Astrocyte of the cerebellum (primary cell): ENCODE measurements around the gene SF3B2.

ENCODE experiments used
- DNase-seq: peaks from one replicate; pipeline ENCODE4 v3.0.0-alpha.2; 2011; ENCODE audit warnings: low read depth
- H3K4me3 ChIP-seq: 2 replicates; pipeline ENCODE4 v1.5.1; 2011; ENCODE audit warnings: mild to moderate bottlenecking, low read depth, low read length, moderate library complexity
- in situ Hi-C: cut with HindIII; loops from 2 replicates; pipeline ENCODE4 v1.10.0; 2017; ENCODE audit warnings: low sequenced_read_pairs
- TF ChIP-seq, protein P1 (sequence below): IDR thresholded peaks from 2 replicates; pipeline ENCODE4 v1.5.1; 2012; ENCODE audit warnings: low read length, low read depth, moderate library complexity, mild to moderate bottlenecking; ENCODE audit errors: missing control alignments

The SF3B2 gene

DNA sequence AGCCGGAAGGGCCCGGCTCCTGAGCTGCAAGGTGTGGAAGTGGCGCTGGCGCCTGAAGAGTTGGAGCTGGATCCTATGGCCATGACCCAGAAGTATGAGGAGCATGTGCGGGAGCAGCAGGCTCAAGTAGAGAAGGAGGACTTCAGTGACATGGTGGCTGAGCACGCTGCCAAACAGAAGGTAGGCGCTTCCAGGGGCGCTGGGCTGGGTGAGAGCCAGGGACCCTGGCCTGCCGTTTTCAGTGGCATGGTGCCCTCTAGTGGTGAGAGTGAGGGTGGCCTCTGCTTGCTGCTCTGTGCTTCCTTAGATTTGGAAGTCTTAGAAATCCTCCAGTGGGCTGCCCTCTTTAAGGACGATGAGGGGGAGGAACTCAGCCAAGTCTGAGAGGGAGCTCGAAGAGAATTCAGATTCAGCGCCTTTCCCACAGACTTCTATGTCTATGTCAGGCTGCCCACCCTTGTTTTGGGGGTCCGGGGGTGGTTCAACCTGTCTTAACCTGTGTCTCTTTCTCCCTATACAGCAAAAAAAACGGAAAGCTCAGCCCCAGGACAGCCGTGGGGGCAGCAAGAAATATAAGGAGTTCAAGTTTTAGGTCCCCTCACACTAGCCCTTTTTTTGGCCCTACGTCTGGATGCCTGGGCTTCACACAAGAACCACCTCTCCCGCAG, 16.1 kb downstream of the SF3B2 start:
- peak; percentile 49 for DNase-seq
- H3K4me3 ChIP-seq = no peak overlapping the region
- TF ChIP-seq, protein P1, sequence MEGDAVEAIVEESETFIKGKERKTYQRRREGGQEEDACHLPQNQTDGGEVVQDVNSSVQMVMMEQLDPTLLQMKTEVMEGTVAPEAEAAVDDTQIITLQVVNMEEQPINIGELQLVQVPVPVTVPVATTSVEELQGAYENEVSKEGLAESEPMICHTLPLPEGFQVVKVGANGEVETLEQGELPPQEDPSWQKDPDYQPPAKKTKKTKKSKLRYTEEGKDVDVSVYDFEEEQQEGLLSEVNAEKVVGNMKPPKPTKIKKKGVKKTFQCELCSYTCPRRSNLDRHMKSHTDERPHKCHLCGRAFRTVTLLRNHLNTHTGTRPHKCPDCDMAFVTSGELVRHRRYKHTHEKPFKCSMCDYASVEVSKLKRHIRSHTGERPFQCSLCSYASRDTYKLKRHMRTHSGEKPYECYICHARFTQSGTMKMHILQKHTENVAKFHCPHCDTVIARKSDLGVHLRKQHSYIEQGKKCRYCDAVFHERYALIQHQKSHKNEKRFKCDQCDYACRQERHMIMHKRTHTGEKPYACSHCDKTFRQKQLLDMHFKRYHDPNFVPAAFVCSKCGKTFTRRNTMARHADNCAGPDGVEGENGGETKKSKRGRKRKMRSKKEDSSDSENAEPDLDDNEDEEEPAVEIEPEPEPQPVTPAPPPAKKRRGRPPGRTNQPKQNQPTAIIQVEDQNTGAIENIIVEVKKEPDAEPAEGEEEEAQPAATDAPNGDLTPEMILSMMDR = peak; percentile 92
- in situ Hi-C loops = no loop called here

DNA sequence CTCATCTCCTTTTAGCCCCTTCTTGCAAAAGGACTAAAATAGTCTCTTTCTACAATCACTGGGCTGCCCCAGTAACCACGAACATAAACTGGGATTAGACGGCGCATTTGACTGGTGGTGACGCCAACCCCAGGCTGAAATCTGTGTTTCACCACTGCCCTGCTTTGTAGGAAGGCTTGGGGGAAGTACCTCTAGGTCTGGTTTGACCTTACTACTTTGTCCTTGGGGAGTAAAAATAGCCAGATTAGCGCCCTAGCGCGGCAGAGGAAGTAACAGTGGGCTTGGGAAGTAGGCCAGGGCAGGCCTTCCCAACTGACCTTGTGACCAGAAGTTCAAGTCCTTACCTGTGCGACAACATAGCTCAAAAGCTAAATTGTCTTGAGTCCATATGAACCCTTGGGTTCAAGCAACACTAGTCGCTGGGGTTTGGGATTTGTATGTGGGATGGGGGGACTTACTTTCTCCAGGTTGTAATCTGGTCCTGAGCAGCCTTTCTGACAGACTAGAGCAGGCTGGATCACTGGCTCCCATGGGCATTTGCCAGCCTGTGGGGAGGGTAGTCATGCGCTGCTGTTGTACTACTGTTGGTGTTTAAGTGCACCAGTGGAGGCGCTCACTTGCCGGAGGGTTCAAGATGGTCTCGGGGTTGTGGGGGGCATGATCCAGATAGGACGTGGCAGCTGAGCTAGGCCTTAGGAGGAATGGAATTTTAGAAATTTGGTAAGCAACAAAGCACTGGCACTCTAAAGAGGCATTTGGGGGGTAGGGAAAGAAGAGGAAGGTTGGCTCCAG, 17.0 kb downstream of the SF3B2 start:
- no peak for DNase-seq
- H3K4me3 ChIP-seq = peak overlapping the region; percentile 70
- in situ Hi-C loops = no loop called here
- TF ChIP-seq, protein P1 = peak; percentile 28

DNA sequence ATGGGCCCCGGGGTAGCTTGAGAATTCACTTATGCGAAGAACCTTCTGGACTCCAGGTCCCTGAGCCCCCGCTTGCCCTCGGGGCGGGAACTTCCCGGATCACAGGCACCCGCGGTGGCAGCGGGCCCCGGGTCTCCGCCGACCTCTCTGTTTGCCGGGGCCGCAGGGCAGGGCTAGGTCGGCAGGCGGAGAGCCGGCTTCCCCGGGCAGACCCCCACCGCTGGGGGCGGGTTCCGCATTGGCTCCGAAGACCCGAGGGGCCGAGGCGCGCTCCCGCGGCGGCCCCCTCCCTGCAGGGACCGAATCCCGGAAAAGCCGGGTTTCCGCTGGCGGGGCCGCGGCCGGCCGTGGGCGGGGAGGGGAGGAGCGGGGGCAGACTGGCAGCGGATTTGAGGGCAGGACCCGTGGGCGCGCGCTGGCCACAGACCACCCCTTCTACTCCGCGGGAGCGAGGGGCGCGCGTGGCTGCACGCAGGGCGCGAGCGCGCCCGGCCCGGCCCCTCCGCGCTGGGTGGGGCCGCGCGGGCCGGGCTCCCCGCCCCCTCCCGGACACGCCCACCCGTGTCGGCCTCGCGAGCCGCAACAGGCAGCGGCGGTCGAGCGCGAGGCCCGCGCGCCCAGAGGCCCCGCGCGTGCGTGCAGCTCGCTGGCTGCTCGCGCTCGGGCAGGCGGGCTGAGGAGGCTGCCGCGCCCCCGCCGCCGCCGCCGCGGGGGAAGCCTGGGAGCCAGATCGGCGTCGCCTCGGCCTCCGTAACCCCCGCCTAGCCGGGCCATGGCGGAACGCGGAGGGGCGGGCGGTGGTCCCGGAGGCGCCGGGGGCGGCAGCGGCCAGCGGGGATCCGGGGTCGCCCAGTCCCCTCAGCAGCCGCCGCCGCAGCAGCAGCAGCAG, 17.8 kb downstream of the SF3B2 start, which contains the start of gene PACS1:
Gene PACS1 (plus strand): TSS at position 558 of the 889 bp plus-strand sequence. CDS start 215 bp downstream, at position 773.
- peak within 1 kb of the TSS; percentile 70 for H3K4me3 ChIP-seq
- in situ Hi-C loops = no loop called here
- TF ChIP-seq, protein P1 = peak; percentile 1
- DNase-seq = no peak

DNA sequence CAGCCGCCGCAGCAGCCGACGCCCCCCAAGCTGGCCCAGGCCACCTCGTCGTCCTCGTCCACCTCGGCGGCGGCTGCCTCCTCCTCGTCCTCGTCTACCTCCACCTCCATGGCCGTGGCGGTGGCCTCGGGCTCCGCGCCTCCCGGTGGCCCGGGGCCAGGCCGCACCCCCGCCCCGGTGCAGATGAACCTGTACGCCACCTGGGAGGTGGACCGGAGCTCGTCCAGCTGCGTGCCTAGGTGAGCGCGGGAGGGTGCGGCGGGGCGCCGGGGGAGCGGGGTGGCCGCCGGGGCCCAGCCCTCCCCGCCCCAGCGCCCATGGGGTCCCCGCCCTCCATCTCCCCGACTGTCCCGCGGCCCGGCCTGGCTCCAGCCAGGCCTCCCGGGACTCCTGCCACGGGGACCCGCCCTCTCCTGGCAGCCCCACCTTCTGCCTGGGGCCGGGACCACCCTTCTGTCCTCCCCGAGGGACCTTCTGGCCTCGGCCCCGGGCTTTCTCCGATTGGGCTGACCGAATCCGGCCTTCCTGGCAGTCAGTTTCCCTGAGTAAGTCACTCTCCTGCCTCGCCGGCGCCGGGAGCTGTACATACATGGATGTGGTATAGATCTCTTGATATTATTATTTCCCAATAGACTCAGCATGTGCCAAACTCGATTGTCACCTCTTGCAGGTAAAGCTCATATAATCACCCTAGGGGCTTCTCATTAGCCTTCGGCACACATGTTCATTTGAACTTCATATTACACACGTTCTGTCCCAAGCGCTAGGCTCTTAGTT, 18.6 kb downstream of the SF3B2 start:
- in situ Hi-C loops = no loop called here
- TF ChIP-seq, protein P1 = no peak
- no peak for DNase-seq

DNA sequence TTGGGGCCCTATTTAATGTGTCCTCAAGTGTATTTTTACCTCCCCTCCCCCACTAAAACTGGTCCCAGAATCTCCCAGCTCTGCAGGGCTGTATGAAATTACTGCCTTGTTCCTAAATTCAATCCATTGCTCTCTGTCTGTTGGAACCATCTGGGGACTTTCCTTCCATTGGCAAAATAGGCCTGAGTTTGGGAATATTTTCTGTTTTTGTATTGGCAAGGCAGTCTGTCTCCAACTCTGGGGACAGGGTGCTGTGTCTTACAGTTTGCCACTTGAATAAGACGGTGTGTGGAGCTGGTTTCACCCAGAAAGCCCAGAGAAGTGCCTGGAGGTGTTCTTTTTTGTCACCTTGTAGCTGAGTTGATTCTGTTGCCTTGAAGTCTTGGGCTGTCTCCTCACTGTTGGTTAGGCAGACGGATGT, 19.2 kb downstream of the SF3B2 start:
- TF ChIP-seq, protein P1 = no peak
- in situ Hi-C loops = no loop called here
- no peak for DNase-seq
- peak overlapping the region; percentile 70 for H3K4me3 ChIP-seq

More for the DNA sequence above, 18.6 kb downstream of the SF3B2 start:
- H3K4me3 ChIP-seq = peak overlapping the region; percentile 70
